Thyroid gland (tissue), 4 donors: ENCODE results near the gene LHFPL4. TPM values are rescaled to one million over a fixed set of nuclear protein-coding genes. Genes with fewer than 3 reads are reported as not detected.
"Not testable (repeated sequence)": the region's sequence is repeated elsewhere in the genome, so short reads cannot be mapped to it uniquely, and the experiment has no call there.

Experiments used
- DNase-seq, 2 donors: peaks; one replicate each; pipeline ENCODE4 v3.0.0-alpha.2; 2019
- H3K27ac ChIP-seq, 3 donors: fragments of 200-600 bp; sonication (generic); 1 replicate in 2 of 3; 2 replicates in 1 of 3; pipeline ENCODE4 v1.5.1; 2016 to 2019; ENCODE audit warnings: mild to moderate bottlenecking in 1 of 3, moderate library complexity in 1 of 3
- H3K27me3 ChIP-seq: fragments of 200-600 bp; sonication (generic); one replicate; pipeline ENCODE4 v1.5.1; 2019
- H3K36me3 ChIP-seq, 2 donors: fragments of 200-600 bp; sonication (generic); one replicate each; pipeline ENCODE4 v1.5.1; 2016 to 2019
- H3K4me1 ChIP-seq, 2 donors: fragments of 200-600 bp; sonication (generic); one replicate each; pipeline ENCODE4 v1.5.1; 2017 to 2019
- H3K4me3 ChIP-seq, 3 donors: fragments of 200-600 bp; sonication (generic); replicated peaks in 1 of 3; 1 replicate in 2 of 3; 2 replicates in 1 of 3; pipeline ENCODE4 v1.5.1; 2016; ENCODE audit warnings: mild to moderate bottlenecking in 1 of 3
- H3K9me3 ChIP-seq: fragments of 200-600 bp; sonication (generic); one replicate; pipeline ENCODE4 v1.5.1; 2017
- CTCF ChIP-seq, 6 experiments: fragments of 200-600 bp in 3 of 6; fragments of 450-650 bp in 3 of 6; sonication (generic) in 3 of 6; IDR thresholded peaks; one replicate each; pipeline ENCODE4 v1.5.1; 2016 to 2019; ENCODE audit warnings: antibody characterized with exemption in 6 of 6, mild to moderate bottlenecking in 2 of 6, inconsistent platforms in 1 of 6, moderate library complexity in 1 of 6
- POLR2A ChIP-seq, 2 donors: fragments of 450-650 bp; IDR thresholded peaks; one replicate each; pipeline ENCODE4 v1.6.1; 2017; ENCODE audit warnings: antibody characterized with exemption in 2 of 2, mild to moderate bottlenecking in 2 of 2, moderate library complexity in 1 of 2
- WGBS, 2 donors: methylation state at CpG; one replicate each; pipeline ENCODE4 v1.1.5; 2017; 5-methylcytosine and 5-hydroxymethylcytosine counted together
- intact Hi-C: fragments of 100-400 bp; cut with DNase I; formaldehyde crosslinking; loops from one replicate; pipeline ENCODE4 v1.15.1; 2023
- total RNA-seq, 4 donors: library from RNA; depleted of rRNA; stranded (reverse); fragments of >200 nt; gene quantifications; one replicate each; pipeline ENCODE4 v1.2.3, GENCODE V29; 2016

LHFPL4 gene
- total RNA-seq, 4 donors from 2014 or later = 0.11 to 0.13 TPM; not detected in 2

GRCh38 chr3:9595877-9596276 is 42.3 kb upstream of the LHFPL4 start:
- H3K4me3 ChIP-seq = no peak overlapping the region
- TF ChIP-seq POLR2A (IDR thresholded peaks at IDR 0.05) = no peak
- no peak for TF ChIP-seq CTCF (IDR thresholded peaks at IDR 0.05)
- intact Hi-C loops = no loop called here

GRCh38 chr3:9591781-9592180 is 38.2 kb upstream of the LHFPL4 start:
- H3K4me3 ChIP-seq, H3K27me3 ChIP-seq, H3K27ac ChIP-seq, DNase-seq, H3K9me3 ChIP-seq, H3K4me1 ChIP-seq, H3K36me3 ChIP-seq, intact Hi-C loops: not testable (repeated sequence)
- 96 to 97% methylated on average over 8 to 14 of the region's 28 CpGs for WGBS, 2 donors

More at GRCh38 chr3:9595877-9596276, 42.3 kb upstream of the LHFPL4 start:
- Histone ChIP-seq H3K9me3 (no peaks in the 10 kb centered on the region), H3K27ac (no peak overlapping the region), H3K4me1 (peaks cover 3 to 7% of the 10 kb centered on the region in 2 donors), H3K36me3 (no peaks in the 10 kb centered on the region), H3K27me3 (no peaks in the 10 kb centered on the region)
- DNase-seq = no peak

GRCh38 chr3:9590282-9590791 is 36.7 kb upstream of the LHFPL4 start:
- no peaks in the 10 kb centered on the region for H3K9me3 ChIP-seq
- H3K4me1 ChIP-seq = no peaks in the 10 kb centered on the region
- TF ChIP-seq POLR2A (IDR thresholded peaks at IDR 0.05) (no peak), CTCF (IDR thresholded peaks at IDR 0.05) (no peak)
- H3K27me3 ChIP-seq = no peaks in the 10 kb centered on the region
- intact Hi-C loops = no loop called here
- H3K4me3 ChIP-seq = no peak overlapping the region
- WGBS, 2 donors = 63 to 81% methylated on average over 8 of the region's 8 CpGs
- no peak for DNase-seq
- no peaks in the 10 kb centered on the region for H3K36me3 ChIP-seq
- no peak overlapping the region for H3K27ac ChIP-seq

GRCh38 chr3:9583792-9584191 is 30.2 kb upstream of the LHFPL4 start:
- intact Hi-C loops = no loop called here
- no peaks in the 10 kb centered on the region for H3K4me1 ChIP-seq
- no peak overlapping the region for H3K27ac ChIP-seq
- no peak for DNase-seq
- 85 to 94% methylated on average over 1 of the region's 1 CpG for WGBS, 2 donors
- TF ChIP-seq CTCF (IDR thresholded peaks at IDR 0.05) (no peak), POLR2A (IDR thresholded peaks at IDR 0.05) (no peak)
- H3K4me3 ChIP-seq = no peak overlapping the region
- no peaks in the 10 kb centered on the region for H3K27me3 ChIP-seq
- no peaks in the 10 kb centered on the region for H3K36me3 ChIP-seq
- no peaks in the 10 kb centered on the region for H3K9me3 ChIP-seq

GRCh38 chr3:9583371-9583770 is 29.7 kb upstream of the LHFPL4 start:
- Histone ChIP-seq H3K4me3 (no peak overlapping the region), H3K9me3 (no peaks in the 10 kb centered on the region), H3K4me1 (no peaks in the 10 kb centered on the region), H3K27me3 (no peaks in the 10 kb centered on the region), H3K36me3 (no peaks in the 10 kb centered on the region), H3K27ac (no peak overlapping the region)
- no peak for TF ChIP-seq CTCF (IDR thresholded peaks at IDR 0.05)
- TF ChIP-seq POLR2A (IDR thresholded peaks at IDR 0.05) = no peak
- WGBS, 2 donors = 81 to 83% methylated on average over 3 of the region's 3 CpGs
- no peak for DNase-seq
- intact Hi-C loops = no loop called here

GRCh38 chr3:9582332-9582731 is 28.7 kb upstream of the LHFPL4 start:
- Histone ChIP-seq H3K4me1 (no peaks in the 10 kb centered on the region), H3K27ac (no peak overlapping the region), H3K9me3 (no peaks in the 10 kb centered on the region), H3K27me3 (no peaks in the 10 kb centered on the region), H3K36me3 (no peaks in the 10 kb centered on the region), H3K4me3 (no peak overlapping the region)
- TF ChIP-seq POLR2A (IDR thresholded peaks at IDR 0.05) (no peak), CTCF (IDR thresholded peaks at IDR 0.05) (no peak)
- WGBS, 2 donors = 63 to 74% methylated on average over 3 of the region's 3 CpGs
- intact Hi-C loops = no loop called here
- DNase-seq = no peak
